Adrenal gland (tissue), 12 donors: ENCODE results near the gene HOXA9. TPM values are rescaled to one million over a fixed set of nuclear protein-coding genes. Genes with fewer than 3 reads are reported as not detected.

Experiments
- DNase-seq, 7 donors: peaks; one replicate each; pipeline ENCODE4 v3.0.0-alpha.2; 2019 to 2020
- H3K27ac ChIP-seq, 5 donors: fragments of 200-600 bp; sonication (generic) in 4 of 5; 1 replicate in 3 of 5; 2 replicates in 2 of 5; pipeline versions ENCODE4 v1.5.1 to v1.8.0; 2016 to 2020; ENCODE audit warnings: mild to moderate bottlenecking in 1 of 5
- H3K27me3 ChIP-seq: fragments of 200-600 bp; 2 replicates; pipeline ENCODE4 v1.8.0; 2021
- H3K36me3 ChIP-seq, 2 donors: fragments of 200-600 bp; replicated peaks in 1 of 2; 1 replicate in 1 of 2; 2 replicates in 1 of 2; pipeline versions ENCODE4 v1.5.1 to v1.8.0; 2018 to 2022
- H3K4me1 ChIP-seq, 2 donors: fragments of 200-600 bp; replicated peaks in 1 of 2; 1 replicate in 1 of 2; 2 replicates in 1 of 2; pipeline versions ENCODE4 v1.5.1 to v1.8.0; 2018 to 2021
- H3K4me3 ChIP-seq, 4 donors: fragments of 200-600 bp; sonication (generic) in 3 of 4; one replicate each; pipeline ENCODE4 v1.5.1; 2016 to 2018
- H3K9me3 ChIP-seq, 3 donors: fragments of 200-600 bp; sonication (generic) in 1 of 3; replicated peaks in 1 of 3; 1 replicate in 2 of 3; 2 replicates in 1 of 3; pipeline versions ENCODE4 v1.5.1 to v1.8.0; 2016 to 2021
- POLR2A ChIP-seq, 2 donors: fragments of 450-650 bp; IDR thresholded peaks; one replicate each; pipeline ENCODE4 v1.6.1; 2017; ENCODE audit warnings: antibody characterized with exemption in 2 of 2, mild to moderate bottlenecking in 2 of 2, moderate library complexity in 1 of 2
- WGBS, 4 donors: extraction: QIAGEN DNeasy Blood & Tissue Kit in 2 of 4; methylation state at CpG; one replicate each; pipeline versions ENCODE4 v1.1.5 to v1.1.7; 2013 to 2017; 5-methylcytosine and 5-hydroxymethylcytosine counted together
- intact Hi-C, 2 donors: fragments of 100-400 bp; cut with DNase I; formaldehyde crosslinking; loops; one replicate each; pipeline versions ENCODE4 v1.14.1 to v1.15.0; 2022 to 2023
- microRNA counts, 2 donors: library from miRNA; unstranded; fragments of <30 nt; microRNA quantifications; one replicate each; lab custom pipeline; 2016
- microRNA-seq, 3 donors: library from miRNA; unstranded; fragments of <30 nt; microRNA quantifications; one replicate each; pipeline ENCODE4, GENCODE V29; 2017 to 2020
- polyA plus RNA-seq, 3 donors: library from polyadenylated mRNA; stranded (reverse); fragments of 200-250 nt in 2 of 3; fragments of 350-450 nt in 1 of 3; fragmentation: Illumina TruSeq in 1 of 3; extraction: RNeasy Lipid Tissue Mini Kit (QIAGEN cat#74804) in 1 of 3; gene quantifications; one replicate each; pipeline ENCODE4 v1.2.3, GENCODE V29; 2013 to 2014
- small RNA-seq, 2 donors: library from RNA; depleted of rRNA; stranded (forward); fragments of <200 nt; gene quantifications; one replicate each; pipeline ENCODE3, GENCODE V24; 2016
- total RNA-seq, 9 donors: library from RNA; depleted of rRNA in 4 of 9; stranded (reverse); fragments of >200 nt in 4 of 9; fragments of 120-200 nt in 1 of 9; fragmentation: NEBNext Ultra II Directional in 1 of 9; extraction: Animal tissue kit (Norgen Biotek cat#: 25700) in 1 of 9; gene quantifications; one replicate each; pipeline versions ENCODE4 v1.1.0 to v1.2.4, GENCODE V29; 2013 to 2023
- TF ChIP-seq, protein P1 (sequence below), 6 experiments: fragments of 450-650 bp in 4 of 6; fragments of 200-600 bp in 2 of 6; sonication (generic) in 1 of 6; IDR thresholded peaks; 1 replicate in 5 of 6; 2 replicates in 1 of 6; pipeline versions ENCODE4 v1.5.1 to v1.8.0; 2016 to 2021; ENCODE audit warnings: antibody characterized with exemption in 6 of 6, mild to moderate bottlenecking in 2 of 6, moderate library complexity in 1 of 6
- donor health status: healthy with polysubstance abuse.
- donor health status: Bipolar disorder and iron deficiency.
- donor health status: DM: yes; HTN: yes; CAD: no.
- donor health status: DM: no; HTN: no; CAD: no.
- donor health status: DM: no; HTN: no; CAD: no.
- donor health status: DM: yes; HTN: yes; CAD: no.

The HOXA9 gene
- total and polyA plus RNA-seq, 12 donors: 2.6 to 26.7 (median 11.7) TPM

DNA sequence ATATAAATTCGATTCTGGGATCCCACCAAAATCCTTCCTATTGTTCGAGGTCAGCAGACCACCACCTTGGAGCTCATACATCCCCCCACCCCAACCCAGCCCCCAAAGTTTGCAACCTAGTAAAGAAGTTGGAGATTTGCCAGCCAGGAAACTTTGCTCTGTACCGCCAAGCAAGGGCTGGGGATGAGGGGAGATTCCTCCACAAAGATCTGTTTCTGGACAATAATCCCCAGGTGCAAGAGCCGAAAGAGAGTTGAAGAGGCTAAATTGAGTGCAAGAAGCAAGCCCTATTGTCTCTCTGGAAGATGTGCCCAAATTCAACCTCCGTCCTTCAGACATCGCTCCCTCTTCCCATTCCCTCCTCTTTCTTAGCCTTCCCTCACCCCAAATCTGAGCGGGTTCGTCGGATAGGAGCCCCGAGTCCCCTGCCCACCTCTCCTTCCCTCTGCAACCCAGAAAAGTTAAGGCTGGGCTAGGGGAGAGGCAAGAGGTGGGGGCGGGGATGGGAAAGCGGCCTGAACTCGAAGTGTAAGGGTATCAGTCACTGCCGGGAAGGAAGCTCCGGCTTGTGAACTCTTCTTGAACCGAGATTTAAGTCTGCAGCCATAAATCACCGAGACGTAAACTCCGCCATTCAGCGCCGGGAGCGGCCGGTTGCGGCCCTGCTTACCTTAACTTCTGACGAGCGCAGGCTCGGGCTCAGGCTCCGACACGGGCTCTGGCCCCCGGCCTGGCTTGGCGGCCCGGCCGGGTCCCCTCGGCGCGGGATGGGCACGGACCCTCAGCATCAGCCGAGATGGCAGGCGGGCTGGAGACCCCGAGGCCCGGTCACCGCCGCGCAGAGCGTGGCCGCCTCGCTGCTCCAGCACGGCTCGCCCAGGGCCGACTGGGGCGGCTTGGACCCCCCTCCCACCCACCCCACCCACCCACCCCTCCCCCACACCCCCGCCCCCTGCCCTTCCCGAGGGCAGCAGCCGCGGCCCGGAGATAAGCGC lies 52.1 kb downstream of the HOXA9 start:
- no peaks in the 10 kb centered on the region for H3K36me3 ChIP-seq
- H3K9me3 ChIP-seq: no peaks in the 10 kb centered on the region
- DNase-seq: peak in 6 of 7 donors; percentile 81 to 91 (median 86)
- H3K27me3 ChIP-seq: no peaks in the 10 kb centered on the region
- H3K4me1 ChIP-seq: peaks cover 0 to 17% of the 10 kb centered on the region in 2 donors
- 18 to 32% (median 24%) methylated on average over 15 to 57 of the region's 57 CpGs for WGBS, 4 donors
- intact Hi-C loops: no loop called here
- H3K27ac ChIP-seq: peak overlapping the region; percentile 40 to 97 (median 83)
- peak overlapping the region in 2 of 4 donors; percentile 67 to 87 for H3K4me3 ChIP-seq
- TF ChIP-seq POLR2A (IDR thresholded peaks at IDR 0.05): peak; percentile 45 to 68
- TF ChIP-seq, protein P1, sequence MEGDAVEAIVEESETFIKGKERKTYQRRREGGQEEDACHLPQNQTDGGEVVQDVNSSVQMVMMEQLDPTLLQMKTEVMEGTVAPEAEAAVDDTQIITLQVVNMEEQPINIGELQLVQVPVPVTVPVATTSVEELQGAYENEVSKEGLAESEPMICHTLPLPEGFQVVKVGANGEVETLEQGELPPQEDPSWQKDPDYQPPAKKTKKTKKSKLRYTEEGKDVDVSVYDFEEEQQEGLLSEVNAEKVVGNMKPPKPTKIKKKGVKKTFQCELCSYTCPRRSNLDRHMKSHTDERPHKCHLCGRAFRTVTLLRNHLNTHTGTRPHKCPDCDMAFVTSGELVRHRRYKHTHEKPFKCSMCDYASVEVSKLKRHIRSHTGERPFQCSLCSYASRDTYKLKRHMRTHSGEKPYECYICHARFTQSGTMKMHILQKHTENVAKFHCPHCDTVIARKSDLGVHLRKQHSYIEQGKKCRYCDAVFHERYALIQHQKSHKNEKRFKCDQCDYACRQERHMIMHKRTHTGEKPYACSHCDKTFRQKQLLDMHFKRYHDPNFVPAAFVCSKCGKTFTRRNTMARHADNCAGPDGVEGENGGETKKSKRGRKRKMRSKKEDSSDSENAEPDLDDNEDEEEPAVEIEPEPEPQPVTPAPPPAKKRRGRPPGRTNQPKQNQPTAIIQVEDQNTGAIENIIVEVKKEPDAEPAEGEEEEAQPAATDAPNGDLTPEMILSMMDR (IDR thresholded peaks at IDR 0.05): no peak

MicroRNAs encoded within 50 kb of the gene (microRNA counts, 767-probe panel; counts per million panel counts)
- 0 counts per million in 2 donors for microRNA hsa-miR-196b-5p (lab: Ali Mortazavi, UCI)

Small RNA genes within 50 kb of the gene (microRNA-seq; reads per million reads assigned to microRNA genes)
- gene MIR196B: 316 to 626 (median 352) reads per million in 3 donors

Small RNA genes within 50 kb of the gene (small RNA-seq; reads per million reads assigned to genes)
- 0 reads per million in 2 donors for gene AC004080.5
- gene RF02140: 0 reads per million in 2 donors
- 0 reads per million in 2 donors for gene RF02141

Other genes with a start within 250 kb of the HOXA9 start
- gene HOXA1, start 69.5 kb downstream of the HOXA9 start, total RNA-seq: 1 to 10 TPM in 3 of 9 donors, under 1 TPM in 5, not detected in 1; 0.18 to 4.4 (median 0.90) TPM
- under 1 TPM; 0.30 to 0.97 (median 0.32) TPM for gene HOXA1, start 69.5 kb downstream of the HOXA9 start, polyA plus RNA-seq
- gene HOXA2, start 62.9 kb downstream of the HOXA9 start, total RNA-seq: 1 to 10 TPM in 6 of 9 donors, under 1 TPM in 2, not detected in 1; 0.41 to 5.7 (median 1.2) TPM
- 1 to 10 TPM; 1.2 to 2.8 (median 2.0) TPM for gene HOXA2, start 62.9 kb downstream of the HOXA9 start, polyA plus RNA-seq
- 10 to 100 TPM in 1 of 9 donors, 1 to 10 TPM in 8; 3.3 to 10.9 (median 5.1) TPM for gene HOXA4, start 34.8 kb downstream of the HOXA9 start, total RNA-seq
- gene HOXA4, start 34.8 kb downstream of the HOXA9 start, polyA plus RNA-seq: 10 to 100 TPM in 2 of 3 donors, 1 to 10 TPM in 1; 9.3 to 12.6 (median 11.3) TPM
- 100 to 1,000 TPM in 1 of 9 donors, 10 to 100 TPM in 8; 39.2 to 132 (median 64.3) TPM for gene HOXA5, start 21.9 kb downstream of the HOXA9 start, total RNA-seq
- gene HOXA5, start 21.9 kb downstream of the HOXA9 start, polyA plus RNA-seq: 10 to 100 TPM; 21.8 to 42.0 (median 25.9) TPM
- gene HOXA6, start 17.8 kb downstream of the HOXA9 start, total RNA-seq: 10 to 100 TPM in 7 of 9 donors, 1 to 10 TPM in 2; 6.7 to 27.2 (median 16.1) TPM
- 1 to 10 TPM; 1.3 to 5.6 (median 1.4) TPM for gene HOXA6, start 17.8 kb downstream of the HOXA9 start, polyA plus RNA-seq
- 10 to 100 TPM in 2 of 9 donors, 1 to 10 TPM in 7; 2.3 to 32.7 (median 4.0) TPM for gene HOXA3, start 13.0 kb downstream of the HOXA9 start, total RNA-seq
- 1 to 10 TPM; 1.0 to 3.7 (median 2.8) TPM for gene HOXA3, start 13.0 kb downstream of the HOXA9 start, polyA plus RNA-seq
- gene HOXA7, start 8.9 kb downstream of the HOXA9 start, total RNA-seq: 10 to 100 TPM in 8 of 9 donors, 1 to 10 TPM in 1; 7.9 to 39.1 (median 23.4) TPM
- gene HOXA7, start 8.9 kb downstream of the HOXA9 start, polyA plus RNA-seq: 10 to 100 TPM in 2 of 3 donors, 1 to 10 TPM in 1; 9.7 to 25.3 (median 12.4) TPM
- 10 to 100 TPM in 6 of 9 donors, 1 to 10 TPM in 2, under 1 TPM in 1; 0.11 to 14.7 (median 11.6) TPM for gene HOXA10, start 8.8 kb upstream of the HOXA9 start, total RNA-seq
- gene HOXA10, start 8.8 kb upstream of the HOXA9 start, polyA plus RNA-seq: 10 to 100 TPM in 1 of 3 donors, 1 to 10 TPM in 2; 3.8 to 14.1 (median 4.2) TPM
- 1 to 10 TPM in 5 of 9 donors, under 1 TPM in 2, not detected in 2; 0.13 to 2.4 (median 1.2) TPM for gene HOXA11, start 19.7 kb upstream of the HOXA9 start, total RNA-seq
- 1 to 10 TPM in 1 of 3 donors, under 1 TPM in 2; 0.20 to 3.0 (median 0.40) TPM for gene HOXA11, start 19.7 kb upstream of the HOXA9 start, polyA plus RNA-seq
- 1 to 10 TPM in 1 of 9 donors, under 1 TPM in 7, not detected in 1; 0.19 to 1.4 (median 0.62) TPM for gene HOXA13, start 34.6 kb upstream of the HOXA9 start, total RNA-seq
- 1 to 10 TPM in 1 of 3 donors, under 1 TPM in 2; 0.17 to 1.1 (median 0.24) TPM for gene HOXA13, start 34.6 kb upstream of the HOXA9 start, polyA plus RNA-seq
- gene EVX1, start 77.3 kb upstream of the HOXA9 start, total RNA-seq: 1 to 10 TPM in 6 of 9 donors, under 1 TPM in 1, not detected in 2; 0.69 to 8.7 (median 1.3) TPM
- gene EVX1, start 77.3 kb upstream of the HOXA9 start, polyA plus RNA-seq: under 1 TPM; 0.64 to 0.97 (median 0.88) TPM